SK-N-MC (cell line): ENCODE measurements around the gene PARD3.

Experiments used
- DNase-seq: peaks from one replicate; pipeline ENCODE4 v3.0.0-alpha.2; 2011; ENCODE audit warnings: low read depth, low spot score
- H3K27ac ChIP-seq: fragments of 200-600 bp; sonication (generic); 2 replicates; pipeline ENCODE4 v1.5.1; 2016; ENCODE audit warnings: mixed run types
- H3K36me3 ChIP-seq: fragments of 200-600 bp; sonication (generic); 2 replicates; pipeline ENCODE4 v1.6.1; 2017; ENCODE audit warnings: antibody characterized with exemption, low read length, mixed read lengths; ENCODE audit not compliant: insufficient read depth
- H3K4me3 ChIP-seq: fragments of 200-600 bp; sonication (generic); 2 replicates; pipeline ENCODE4 v1.5.1; 2016
- H3K9ac ChIP-seq: fragments of 200-600 bp; sonication (generic); 2 replicates; pipeline ENCODE4 v1.8.0; 2017; ENCODE audit warnings: mixed run types, mixed read lengths; ENCODE audit not compliant: insufficient read length
- H3K9me3 ChIP-seq: fragments of 200-600 bp; sonication (generic); 2 replicates; pipeline ENCODE4 v1.6.1; 2017; ENCODE audit warnings: low read depth, mild to moderate bottlenecking, antibody characterized with exemption, low read length, moderate library complexity, mixed read lengths
- EZH2 ChIP-seq: fragments of 200-600 bp; sonication (generic); IDR thresholded peaks from one replicate; pipeline ENCODE4 v1.6.1; 2017; ENCODE audit warnings: antibody characterized with exemption
- FOXP2 ChIP-seq: optimal IDR thresholded peaks from 2 replicates; pipeline ENCODE3; 2011; ENCODE audit warnings: mild to moderate bottlenecking, moderate library complexity; ENCODE audit not compliant: insufficient read depth; ENCODE audit errors: extremely low read length, control extremely low read depth
- POLR2AphosphoS5 ChIP-seq: IDR thresholded peaks from 2 replicates; pipeline ENCODE4 v1.6.1; 2012; ENCODE audit warnings: mild to moderate bottlenecking, low read depth, low read length, borderline replicate concordance

The PARD3 gene

GRCh38 chr10:34768261-34768971 lies 46.7 kb downstream of the PARD3 start:
- no peak overlapping the region for H3K9ac ChIP-seq
- no peak overlapping the region for H3K27ac ChIP-seq
- no peak for TF ChIP-seq EZH2
- no peak for TF ChIP-seq FOXP2
- no peak for TF ChIP-seq POLR2AphosphoS5
- H3K36me3 ChIP-seq = no peaks in the 10 kb centered on the region
- no peaks in the 10 kb centered on the region for H3K9me3 ChIP-seq
- H3K4me3 ChIP-seq = no peak overlapping the region
- no peak for DNase-seq

GRCh38 chr10:34766811-34767494 lies 48.1 kb downstream of the PARD3 start:
- no peak overlapping the region for H3K27ac ChIP-seq
- no peak for TF ChIP-seq POLR2AphosphoS5
- TF ChIP-seq EZH2 = no peak
- TF ChIP-seq FOXP2 = no peak
- no peak overlapping the region for H3K4me3 ChIP-seq
- no peaks in the 10 kb centered on the region for H3K9me3 ChIP-seq
- DNase-seq = no peak
- H3K36me3 ChIP-seq = no peaks in the 10 kb centered on the region
- H3K9ac ChIP-seq = no peak overlapping the region

- Histone ChIP-seq H3K36me3 (no peaks in the 10 kb centered on the region), H3K9ac (no peak overlapping the region), H3K4me3 (no peak overlapping the region), H3K9me3 (no peaks in the 10 kb centered on the region), H3K27ac (no peak overlapping the region)
- DNase-seq = no peak
- no peak for TF ChIP-seq FOXP2
- TF ChIP-seq EZH2 = no peak
- no peak for TF ChIP-seq POLR2AphosphoS5
Measured at GRCh38 chr10:34766266-34766600, 48.9 kb downstream of the PARD3 start.

GRCh38 chr10:34764472-34764946 lies 50.6 kb downstream of the PARD3 start:
- H3K9me3 ChIP-seq = no peaks in the 10 kb centered on the region
- TF ChIP-seq POLR2AphosphoS5 (no peak), FOXP2 (no peak), EZH2 (no peak)
- H3K27ac ChIP-seq = no peak overlapping the region
- H3K9ac ChIP-seq = no peak overlapping the region
- no peaks in the 10 kb centered on the region for H3K36me3 ChIP-seq
- DNase-seq = no peak
- H3K4me3 ChIP-seq = no peak overlapping the region

- TF ChIP-seq POLR2AphosphoS5 = no peak
- no peak for DNase-seq
Measured at GRCh38 chr10:34762603-34763299, 52.3 kb downstream of the PARD3 start.

GRCh38 chr10:34762156-34762555 lies 52.9 kb downstream of the PARD3 start:
- Histone ChIP-seq H3K4me3 (no peak overlapping the region), H3K9me3 (no peaks in the 10 kb centered on the region), H3K27ac (no peak overlapping the region), H3K36me3 (no peaks in the 10 kb centered on the region), H3K9ac (no peak overlapping the region)
- no peak for DNase-seq
- TF ChIP-seq POLR2AphosphoS5 = no peak
- no peak for TF ChIP-seq EZH2
- TF ChIP-seq FOXP2 = no peak

More at GRCh38 chr10:34762603-34763299, 52.3 kb downstream of the PARD3 start:
- no peaks in the 10 kb centered on the region for H3K36me3 ChIP-seq
- no peak overlapping the region for H3K9ac ChIP-seq
- H3K27ac ChIP-seq = no peak overlapping the region
- H3K4me3 ChIP-seq = no peak overlapping the region
- no peaks in the 10 kb centered on the region for H3K9me3 ChIP-seq

- no peak for DNase-seq
- Histone ChIP-seq H3K36me3 (no peaks in the 10 kb centered on the region), H3K4me3 (no peak overlapping the region), H3K9ac (no peak overlapping the region), H3K27ac (no peak overlapping the region), H3K9me3 (no peaks in the 10 kb centered on the region)
- no peak for TF ChIP-seq FOXP2
- TF ChIP-seq EZH2 = no peak
- no peak for TF ChIP-seq POLR2AphosphoS5
Measured at GRCh38 chr10:34761453-34761852, 53.6 kb downstream of the PARD3 start.

- TF ChIP-seq EZH2 (no peak), FOXP2 (no peak), POLR2AphosphoS5 (no peak)
- no peak for DNase-seq
- H3K27ac ChIP-seq = no peak overlapping the region
- no peaks in the 10 kb centered on the region for H3K36me3 ChIP-seq
- no peak overlapping the region for H3K9ac ChIP-seq
- no peaks in the 10 kb centered on the region for H3K9me3 ChIP-seq
- no peak overlapping the region for H3K4me3 ChIP-seq
Measured at GRCh38 chr10:34760606-34761005, 54.5 kb downstream of the PARD3 start.
